ENCODE results near the gene TESPA1. TPM values are rescaled to one million over a fixed set of nuclear protein-coding genes. Genes with fewer than 3 reads are reported as not detected.

Gene TESPA1
- total RNA-seq, 3 donors from 2014 or later (not counting 1 experiment from before 2014, with no cell fraction given), result 39.9 to 59.6 (median 53.5) TPM

DNA sequence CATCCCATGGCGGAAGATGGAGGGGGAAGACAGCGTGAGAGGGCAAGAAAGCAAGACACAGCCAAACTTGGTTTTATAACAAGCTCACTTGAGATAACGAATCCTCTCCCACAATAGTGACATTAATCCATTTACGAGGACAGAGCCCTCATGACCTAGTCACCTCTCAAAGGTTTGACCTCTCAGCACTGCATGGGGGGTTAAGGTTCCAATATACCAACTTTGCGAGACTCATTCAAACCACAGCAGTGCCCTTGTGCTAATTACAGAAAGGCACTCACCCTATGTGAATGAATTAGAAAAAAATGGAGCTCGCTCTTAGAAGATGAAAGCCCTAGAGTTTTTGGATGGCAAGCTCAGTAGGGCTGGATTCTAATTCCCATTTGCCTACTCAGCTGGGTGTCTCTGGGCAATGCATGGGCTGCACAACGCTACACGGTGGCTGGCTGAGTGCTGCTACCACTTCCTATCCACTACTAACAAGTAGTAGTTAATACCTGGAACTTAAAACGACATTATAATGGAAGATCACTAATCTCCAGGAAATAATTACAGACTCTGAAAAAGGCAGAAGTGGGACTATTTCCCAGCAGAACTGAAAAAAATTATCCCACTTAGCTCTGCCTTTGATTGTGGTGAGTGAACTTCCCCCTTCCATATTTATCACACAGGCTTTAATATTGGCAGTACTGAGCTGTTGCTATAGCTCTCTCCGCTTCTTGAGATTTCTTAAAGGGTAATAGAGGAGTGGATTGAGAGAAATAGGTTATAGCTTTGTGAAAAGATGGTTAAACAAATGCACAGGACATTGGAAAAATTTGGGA is 27.5 kb downstream of the TESPA1 start:
- Histone ChIP-seq H3K4me1 (ENCODE audit: control insufficient read depth, insufficient read depth, low read length) (peaks cover 19% of the 10 kb centered on the region), H3K27ac (ENCODE audit: low read length) (peak overlapping the region; percentile 29), H3K4me3 (ENCODE audit: low read length) (no peak overlapping the region), H3K27me3 (ENCODE audit: control insufficient read depth, insufficient read depth, low read length) (no peaks in the 10 kb centered on the region), H3K36me3 (ENCODE audit: control insufficient read depth, insufficient read depth, low read length) (peaks cover 28% of the 10 kb centered on the region), H3K9me3 (ENCODE audit: control insufficient read depth, insufficient read depth, low read length) (no peaks in the 10 kb centered on the region)
- DNase-seq (no peak), ATAC-seq (peak in 2 of 3 donors; percentile 43 to 46)
- intact Hi-C loops (cut with micrococcal nuclease), result loop anchor here (2.0 kb wide), 1 partner anchor 22 kb away; no protein-coding TSS in a partner anchor
- peak overlapping the region; percentile 80 for H3K4me3 Mint-ChIP-seq
- peaks cover 51 to 57% of the 10 kb centered on the region in 2 donors for H3K4me1 Mint-ChIP-seq
- peak overlapping the region; percentile 84 to 85 for H3K27ac Mint-ChIP-seq
- WGBS (ENCODE audit: insufficient coverage), result 45% methylated on average over 8 of the region's 10 CpGs
- H3K36me3 Mint-ChIP-seq, result peaks cover 13% of the 10 kb centered on the region
- no peaks in the 10 kb centered on the region for H3K9me3 Mint-ChIP-seq
- H3K27me3 Mint-ChIP-seq (ENCODE audit: low read depth in 2 of 2), result no peaks in the 10 kb centered on the region
- TF ChIP-seq, protein P1, sequence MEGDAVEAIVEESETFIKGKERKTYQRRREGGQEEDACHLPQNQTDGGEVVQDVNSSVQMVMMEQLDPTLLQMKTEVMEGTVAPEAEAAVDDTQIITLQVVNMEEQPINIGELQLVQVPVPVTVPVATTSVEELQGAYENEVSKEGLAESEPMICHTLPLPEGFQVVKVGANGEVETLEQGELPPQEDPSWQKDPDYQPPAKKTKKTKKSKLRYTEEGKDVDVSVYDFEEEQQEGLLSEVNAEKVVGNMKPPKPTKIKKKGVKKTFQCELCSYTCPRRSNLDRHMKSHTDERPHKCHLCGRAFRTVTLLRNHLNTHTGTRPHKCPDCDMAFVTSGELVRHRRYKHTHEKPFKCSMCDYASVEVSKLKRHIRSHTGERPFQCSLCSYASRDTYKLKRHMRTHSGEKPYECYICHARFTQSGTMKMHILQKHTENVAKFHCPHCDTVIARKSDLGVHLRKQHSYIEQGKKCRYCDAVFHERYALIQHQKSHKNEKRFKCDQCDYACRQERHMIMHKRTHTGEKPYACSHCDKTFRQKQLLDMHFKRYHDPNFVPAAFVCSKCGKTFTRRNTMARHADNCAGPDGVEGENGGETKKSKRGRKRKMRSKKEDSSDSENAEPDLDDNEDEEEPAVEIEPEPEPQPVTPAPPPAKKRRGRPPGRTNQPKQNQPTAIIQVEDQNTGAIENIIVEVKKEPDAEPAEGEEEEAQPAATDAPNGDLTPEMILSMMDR (IDR thresholded peaks at IDR 0.05), result no peak

DNA sequence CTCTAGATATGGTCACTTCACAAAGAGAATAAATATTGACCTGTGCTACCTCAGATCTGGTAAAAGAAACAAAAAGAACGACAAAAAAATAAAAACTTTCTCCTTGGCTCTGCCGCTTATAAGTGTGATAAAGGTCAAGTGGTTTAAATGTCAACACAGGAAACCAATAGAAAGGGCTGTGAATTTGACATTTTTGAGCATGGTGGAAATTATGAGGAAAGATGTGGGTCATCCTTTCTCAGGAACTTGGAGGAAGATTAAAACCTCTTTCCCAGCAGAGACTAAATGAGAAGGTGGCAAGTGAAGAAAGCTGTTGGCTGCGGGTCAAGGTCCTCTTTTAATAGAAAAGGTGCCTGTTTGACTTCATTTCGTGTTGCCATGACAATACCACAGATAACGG is 28.2 kb downstream of the TESPA1 start:
- DNase-seq (no peak), ATAC-seq (peak; percentile 70 to 80 (median 77))
- Histone ChIP-seq H3K27me3 (ENCODE audit: control insufficient read depth, insufficient read depth, low read length) (no peaks in the 10 kb centered on the region), H3K4me1 (ENCODE audit: control insufficient read depth, insufficient read depth, low read length) (peaks cover 19% of the 10 kb centered on the region), H3K36me3 (ENCODE audit: control insufficient read depth, insufficient read depth, low read length) (peaks cover 20% of the 10 kb centered on the region), H3K4me3 (ENCODE audit: low read length) (no peak overlapping the region), H3K9me3 (ENCODE audit: control insufficient read depth, insufficient read depth, low read length) (no peaks in the 10 kb centered on the region), H3K27ac (ENCODE audit: low read length) (peak overlapping the region; percentile 65)
- Mint-ChIP-seq H3K27me3 (ENCODE audit: low read depth in 2 of 2) (no peaks in the 10 kb centered on the region), H3K36me3 (peaks cover 12% of the 10 kb centered on the region), H3K27ac (peak overlapping the region; percentile 84 to 85), H3K4me3 (peak overlapping the region; percentile 80), H3K4me1 (peaks cover 58 to 64% of the 10 kb centered on the region in 2 donors), H3K9me3 (no peaks in the 10 kb centered on the region)
- TF ChIP-seq, protein P1 (IDR thresholded peaks at IDR 0.05), result no peak
- intact Hi-C loops (cut with micrococcal nuclease), result loop anchor here (2.0 kb wide), 1 partner anchor 22 kb away; no protein-coding TSS in a partner anchor
- 36% methylated on average over 5 of the region's 5 CpGs for WGBS (ENCODE audit: insufficient coverage)

DNA sequence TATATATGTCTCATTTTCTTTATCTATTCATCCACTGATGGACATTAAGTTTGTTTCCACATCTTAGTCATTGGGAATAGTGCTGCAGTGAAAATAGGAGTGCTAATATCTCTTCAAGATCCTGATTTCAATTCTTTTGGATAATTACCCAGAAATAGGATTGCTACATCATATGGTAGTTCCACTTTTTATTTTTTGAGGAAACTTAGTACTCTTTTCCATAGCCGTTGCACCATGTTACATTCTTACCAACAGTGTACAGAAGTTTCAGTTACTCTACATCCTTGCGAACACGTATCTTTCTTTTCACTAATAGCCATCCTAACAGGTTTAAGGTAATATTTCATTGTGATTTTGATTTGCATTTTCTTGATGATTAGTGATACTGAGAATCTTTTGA is 29.8 kb downstream of the TESPA1 start:
- ATAC-seq, result no peak
- DNase-seq, result no peak
- H3K36me3 Mint-ChIP-seq, result peaks cover 12% of the 10 kb centered on the region
- peak overlapping the region; percentile 80 for H3K4me3 Mint-ChIP-seq
- intact Hi-C loops (cut with micrococcal nuclease), result no loop called here
- peaks cover 0 to 2% of the 10 kb centered on the region in 2 donors for H3K9me3 Mint-ChIP-seq
- Histone ChIP-seq H3K27me3 (ENCODE audit: control insufficient read depth, insufficient read depth, low read length) (no peaks in the 10 kb centered on the region), H3K36me3 (ENCODE audit: control insufficient read depth, insufficient read depth, low read length) (peaks cover 9% of the 10 kb centered on the region), H3K4me3 (ENCODE audit: low read length) (no peak overlapping the region), H3K9me3 (ENCODE audit: control insufficient read depth, insufficient read depth, low read length) (no peaks in the 10 kb centered on the region), H3K27ac (ENCODE audit: low read length) (no peak overlapping the region), H3K4me1 (ENCODE audit: control insufficient read depth, insufficient read depth, low read length) (peaks cover 31% of the 10 kb centered on the region)
- 100% methylated on average over 1 of the region's 3 CpGs for WGBS (ENCODE audit: insufficient coverage)
- peaks cover 70 to 79% of the 10 kb centered on the region in 2 donors for H3K4me1 Mint-ChIP-seq
- H3K27ac Mint-ChIP-seq, result peak overlapping the region; percentile 84 to 85
- TF ChIP-seq, protein P1 (IDR thresholded peaks at IDR 0.05), result no peak
- H3K27me3 Mint-ChIP-seq (ENCODE audit: low read depth in 2 of 2), result no peaks in the 10 kb centered on the region

Data from natural killer cell (primary cell).